Measurements from ENCODE around the gene ZNF407. TPM values are rescaled to one million over a fixed set of nuclear protein-coding genes. Genes with fewer than 3 reads are reported as not detected.

ZNF407 gene
- total and polyA plus RNA-seq, 2 experiments from 2014 or later, result 2.1 to 10.4 TPM

GRCh38 chr18:74611765-74612164 is 14.1 kb downstream of the ZNF407 start:
- Histone ChIP-seq H3F3A (replicated peaks; ENCODE audit: low read depth) (no peaks in the 10 kb centered on the region), H3K4me3 (no peak overlapping the region), H3K4me1 (ENCODE audit: insufficient read depth) (no peaks in the 10 kb centered on the region), H4K20me1 (replicated peaks; ENCODE audit: insufficient read depth) (0 out of 2 replicates have a peak, but pooled peaks cover 8% of the 10 kb centered on the region), H2AFZ (no peak overlapping the region), H3K4me2 (no peak overlapping the region), H3K27ac (ENCODE audit: low read depth) (no peak overlapping the region), H3K36me3 (ENCODE audit: insufficient read depth) (no peaks in the 10 kb centered on the region), H3K9me2 (ENCODE audit: insufficient read depth) (no peaks in the 10 kb centered on the region), H3K79me2 (replicated peaks; ENCODE audit: insufficient read depth) (peaks cover 12% of the 10 kb centered on the region; the same call in 1 of the 2 replicates), H3K27me3 (ENCODE audit: insufficient read depth) (no peaks in the 10 kb centered on the region)
- Mint-ChIP-seq H3K36me3 (ENCODE audit: low read depth) (no peaks in the 10 kb centered on the region), H3K27ac (no peak overlapping the region), H3K4me3 (no peak overlapping the region), H3K9me3 (no peaks in the 10 kb centered on the region), H3K4me1 (no peaks in the 10 kb centered on the region; the same call in 1 of the 3 replicates), H3K27me3 (ENCODE audit: insufficient read depth, low read depth, poor library complexity) (peaks cover 6% of the 10 kb centered on the region)
- TF ChIP-seq STAT1 (IDR thresholded peaks at IDR 0.05; ENCODE audit: unreplicated experiment) (no peak), CREB1 (CRISPR knock-in tag; IDR thresholded peaks at IDR 0.05; ENCODE audit: low read depth) (no peak), JUNB (IDR thresholded peaks at IDR 0.05; ENCODE audit: unreplicated experiment) (no peak), NANOG (IDR thresholded peaks at IDR 0.05; ENCODE audit: borderline replicate concordance) (no peak), ZNF462 (CRISPR knock-in tag; IDR thresholded peaks at IDR 0.05) (no peak), ZNF114 (CRISPR knock-in tag; IDR thresholded peaks at IDR 0.05) (no peak), EZH2phosphoT487 (IDR thresholded peaks at IDR 0.05; ENCODE audit: unreplicated experiment) (no peak)
- TF ChIP-seq, protein P1, sequence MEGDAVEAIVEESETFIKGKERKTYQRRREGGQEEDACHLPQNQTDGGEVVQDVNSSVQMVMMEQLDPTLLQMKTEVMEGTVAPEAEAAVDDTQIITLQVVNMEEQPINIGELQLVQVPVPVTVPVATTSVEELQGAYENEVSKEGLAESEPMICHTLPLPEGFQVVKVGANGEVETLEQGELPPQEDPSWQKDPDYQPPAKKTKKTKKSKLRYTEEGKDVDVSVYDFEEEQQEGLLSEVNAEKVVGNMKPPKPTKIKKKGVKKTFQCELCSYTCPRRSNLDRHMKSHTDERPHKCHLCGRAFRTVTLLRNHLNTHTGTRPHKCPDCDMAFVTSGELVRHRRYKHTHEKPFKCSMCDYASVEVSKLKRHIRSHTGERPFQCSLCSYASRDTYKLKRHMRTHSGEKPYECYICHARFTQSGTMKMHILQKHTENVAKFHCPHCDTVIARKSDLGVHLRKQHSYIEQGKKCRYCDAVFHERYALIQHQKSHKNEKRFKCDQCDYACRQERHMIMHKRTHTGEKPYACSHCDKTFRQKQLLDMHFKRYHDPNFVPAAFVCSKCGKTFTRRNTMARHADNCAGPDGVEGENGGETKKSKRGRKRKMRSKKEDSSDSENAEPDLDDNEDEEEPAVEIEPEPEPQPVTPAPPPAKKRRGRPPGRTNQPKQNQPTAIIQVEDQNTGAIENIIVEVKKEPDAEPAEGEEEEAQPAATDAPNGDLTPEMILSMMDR (conservative IDR thresholded peaks at IDR 0.05; ENCODE audit: low read depth in 2 of 2), result no peak
- ATAC-seq (no peak), DNase-seq (ENCODE audit: low spot score) (no peak)
